ENCODE results near the gene TANGO6.
A peak's percentile ranks its signal among the peaks of the same experiment; 100 is the strongest.
"Not testable (repeated sequence)": the region's sequence is repeated elsewhere in the genome, so short reads cannot be mapped to it uniquely, and the experiment has no call there.

TANGO6 gene

GRCh38 chr16:69114976-69115355 lies 271.6 kb downstream of the TANGO6 start:
- no peak for DNase-seq

DNA sequence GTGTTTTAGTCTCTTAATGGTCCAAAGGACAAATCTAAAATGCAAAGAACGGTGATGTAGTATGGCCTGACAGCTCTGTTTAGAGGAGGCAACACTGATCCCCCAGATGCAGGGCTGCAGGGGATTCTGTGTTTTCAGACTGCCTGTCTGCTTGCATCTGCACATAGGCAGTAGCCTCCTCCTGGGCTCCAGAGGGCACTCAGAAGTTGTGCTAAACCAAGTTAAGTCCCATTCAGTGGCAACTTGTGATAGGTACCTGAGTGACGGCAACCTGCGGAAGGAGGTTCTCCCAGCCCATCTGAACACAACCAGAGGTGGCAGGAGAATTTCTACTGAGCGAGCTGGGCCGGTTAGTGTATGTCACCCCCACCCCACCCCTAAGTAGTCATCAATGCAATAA lies 272.0 kb downstream of the TANGO6 start:
- DNase-seq, result no peak

DNA sequence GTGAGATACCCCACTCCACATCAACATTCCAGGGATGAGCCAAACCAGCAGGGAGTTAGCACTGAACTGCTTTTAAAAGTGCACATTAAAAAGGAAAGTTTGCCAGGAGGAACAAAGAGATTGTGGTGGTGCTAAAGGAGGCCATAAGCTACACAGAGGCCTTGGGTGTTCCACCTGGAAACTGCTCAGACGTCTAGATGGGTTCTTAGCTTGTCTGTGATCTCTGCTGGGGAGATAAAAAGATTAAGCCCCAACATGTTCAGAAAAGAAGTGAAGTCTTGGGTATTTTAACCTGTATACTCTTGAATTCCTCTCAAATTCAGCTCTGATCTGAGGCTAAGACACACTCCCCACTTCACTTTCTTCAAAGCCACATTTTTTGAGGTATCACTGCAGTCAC lies 272.5 kb downstream of the TANGO6 start:
- DNase-seq, result no peak

- DNase-seq, result no peak
Observed at GRCh38 chr16:69116256-69116875, 273.0 kb downstream of the TANGO6 start.

DNA sequence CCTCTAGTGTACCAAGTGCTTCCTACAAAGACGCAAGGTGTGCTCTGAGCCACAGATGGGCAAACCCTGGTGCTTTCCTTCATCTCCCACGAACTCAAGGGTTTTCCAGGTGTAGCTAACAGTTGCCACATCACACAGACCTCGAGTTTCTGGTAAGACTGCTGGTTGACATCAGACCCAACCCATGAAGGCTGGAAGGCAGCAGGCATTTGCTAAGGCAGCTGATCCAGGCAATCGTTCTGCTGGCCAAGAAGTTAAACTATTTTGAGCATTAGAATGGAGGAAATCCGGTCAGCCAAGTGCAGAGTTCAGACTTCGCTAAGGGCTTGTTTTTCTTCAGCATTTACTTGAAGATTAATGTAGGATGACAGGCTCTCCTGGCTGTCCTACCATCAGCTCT lies 273.6 kb downstream of the TANGO6 start:
- DNase-seq, result no peak

GRCh38 chr16:69118468-69118867 lies 275.1 kb downstream of the TANGO6 start:
- DNase-seq, result no peak

GRCh38 chr16:69118994-69119393 lies 275.7 kb downstream of the TANGO6 start:
- DNase-seq, result no peak

DNA sequence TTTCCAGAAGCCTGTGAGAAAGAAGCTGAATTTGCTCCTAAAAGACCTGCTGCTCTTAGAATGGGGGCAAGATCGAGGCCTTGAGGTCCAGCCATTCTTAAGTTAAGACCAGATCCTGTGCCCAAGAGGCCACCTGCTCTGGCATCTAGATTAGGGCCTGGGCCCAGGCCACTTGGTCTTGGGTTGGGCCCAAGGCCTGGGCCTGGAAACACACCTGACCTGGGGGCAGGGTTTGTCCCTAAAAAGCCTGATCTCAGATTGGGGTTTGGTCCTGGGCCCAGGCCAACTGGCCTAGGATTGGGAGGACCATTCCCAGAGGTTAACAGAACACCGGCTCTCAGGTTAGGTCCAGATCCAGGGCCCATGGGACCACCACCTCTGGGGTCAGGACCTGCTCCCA lies 276.2 kb downstream of the TANGO6 start:
- DNase-seq, result no peak

GRCh38 chr16:69120096-69120664 lies 276.8 kb downstream of the TANGO6 start:
- no peak for DNase-seq

GRCh38 chr16:69123910-69124309 lies 280.6 kb downstream of the TANGO6 start:
- DNase-seq, result peak in 17 of 56 donors; percentile 3 to 62 (median 21)

DNA sequence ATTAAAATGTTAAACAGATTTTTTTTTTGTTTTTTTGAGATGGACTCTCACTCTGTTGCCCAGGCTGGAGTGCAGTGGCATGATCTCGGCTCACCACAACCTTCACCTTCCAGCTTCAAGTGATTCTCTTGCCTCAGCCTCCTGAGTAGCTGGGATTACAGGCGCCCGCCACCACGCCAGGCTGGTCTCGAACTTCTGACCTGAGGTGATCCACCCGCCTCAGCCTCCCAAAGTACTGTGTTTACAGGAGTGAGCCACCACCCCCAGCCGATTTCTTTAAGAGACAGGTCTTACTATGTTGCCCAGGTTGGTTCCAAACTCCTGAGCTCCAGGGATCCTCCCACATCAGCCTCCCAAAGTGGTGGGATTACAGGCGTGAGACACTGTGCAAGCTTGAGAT lies 281.1 kb downstream of the TANGO6 start:
- DNase-seq, result not testable (repeated sequence)

GRCh38 chr16:69124961-69125360 lies 281.6 kb downstream of the TANGO6 start:
- DNase-seq, result not testable (repeated sequence)

DNA sequence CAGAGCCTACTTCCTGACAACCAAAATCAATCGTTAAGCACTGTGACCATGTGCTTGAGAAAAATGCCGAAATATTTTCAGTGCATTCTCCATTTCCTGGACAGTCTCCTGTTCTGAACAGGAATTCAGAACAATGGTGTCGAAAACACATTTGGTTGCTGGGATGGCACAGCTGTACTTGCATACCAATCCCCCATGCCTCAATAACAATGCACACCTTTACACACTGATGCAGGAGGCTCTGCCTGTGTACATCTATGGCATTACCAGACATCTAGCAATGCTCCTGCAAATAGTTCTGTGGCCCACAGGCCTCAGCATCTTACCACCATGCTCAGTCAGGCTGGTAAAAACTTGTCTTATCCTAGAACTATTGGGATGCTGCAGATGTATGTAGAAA lies 282.9 kb downstream of the TANGO6 start:
- no peak for DNase-seq

- not testable (repeated sequence) for DNase-seq
Observed at GRCh38 chr16:69126801-69127200, 283.5 kb downstream of the TANGO6 start.

DNA sequence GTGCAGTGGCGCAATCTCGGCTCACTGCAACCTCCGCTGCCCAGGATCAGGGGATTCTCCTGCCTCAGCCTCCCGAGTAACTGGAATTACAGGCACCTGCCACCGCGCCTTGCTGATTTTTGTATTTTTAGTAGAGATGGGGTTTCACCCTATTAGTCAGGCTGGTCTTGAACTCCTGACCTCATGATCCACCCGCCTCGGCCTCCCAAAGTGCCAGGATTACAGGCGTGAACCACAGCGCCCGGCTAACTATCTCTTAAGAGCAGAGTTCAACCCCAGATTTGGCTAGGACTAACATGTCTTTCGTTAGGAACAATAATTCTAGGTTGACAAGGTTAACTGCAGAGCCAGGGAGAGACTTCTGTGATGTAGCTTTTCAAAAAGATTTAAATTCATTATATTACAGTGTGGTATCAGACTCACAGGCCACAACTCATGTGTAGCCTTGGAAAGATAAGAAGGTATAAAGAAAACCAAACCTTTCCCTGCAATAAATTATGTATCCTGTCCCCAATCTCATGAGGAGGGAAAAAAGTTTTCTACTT lies 284.7 kb downstream of the TANGO6 start:
- DNase-seq, result no peak

DNA sequence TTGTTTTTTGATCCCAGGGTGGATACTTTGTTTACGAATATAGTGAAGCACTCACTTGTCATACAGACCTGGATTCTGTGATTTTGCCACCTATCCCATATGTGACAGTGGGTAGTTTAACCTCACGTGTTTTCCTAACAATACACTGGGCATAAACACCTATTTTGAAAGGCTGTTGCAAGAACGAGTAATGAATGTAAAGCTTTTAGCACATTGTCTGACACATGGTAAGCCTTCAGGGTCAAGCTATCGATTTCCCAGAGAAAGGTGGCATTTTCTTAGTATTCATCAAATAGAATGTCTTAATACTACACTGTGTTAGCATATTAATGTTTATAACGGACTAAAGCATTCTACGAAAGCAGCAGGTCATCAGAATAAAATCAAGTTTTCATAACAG lies 287.1 kb downstream of the TANGO6 start:
- no peak for DNase-seq

- peak in 9 of 56 donors; percentile 6 to 40 (median 32) for DNase-seq
Observed at GRCh38 chr16:69131167-69131838, 288.0 kb downstream of the TANGO6 start.

DNA sequence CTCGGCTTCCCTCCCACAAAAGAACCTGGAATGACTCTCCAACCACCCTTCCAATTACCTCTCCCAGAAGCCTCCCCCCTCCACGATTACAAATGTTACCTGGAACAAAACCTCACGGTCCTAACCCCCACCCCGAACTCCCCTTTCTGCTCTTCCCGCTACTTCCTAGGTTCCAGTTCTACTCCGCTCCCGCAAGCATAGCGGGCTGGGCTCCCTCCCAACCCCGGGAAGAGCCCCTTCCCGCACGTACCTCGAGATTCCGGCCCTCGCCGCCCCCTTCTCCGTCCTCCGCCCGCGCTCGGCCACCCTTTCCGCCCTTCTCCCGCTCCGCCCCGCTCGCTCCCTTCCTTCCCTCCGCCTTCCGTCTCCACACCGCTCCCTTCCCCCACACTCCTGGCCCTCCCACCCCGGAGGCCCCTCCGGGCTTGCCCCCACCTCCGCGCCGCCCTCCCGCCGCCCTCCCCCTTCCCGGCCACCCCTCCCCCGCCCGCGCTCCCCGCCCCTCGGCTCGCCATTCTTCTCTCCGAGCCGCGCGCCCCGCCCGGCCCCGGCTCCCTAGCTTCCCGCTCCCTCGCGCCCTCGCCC lies 288.6 kb downstream of the TANGO6 start:
- DNase-seq, result peak in 33 of 56 donors; percentile 22 to 81 (median 69)

DNA sequence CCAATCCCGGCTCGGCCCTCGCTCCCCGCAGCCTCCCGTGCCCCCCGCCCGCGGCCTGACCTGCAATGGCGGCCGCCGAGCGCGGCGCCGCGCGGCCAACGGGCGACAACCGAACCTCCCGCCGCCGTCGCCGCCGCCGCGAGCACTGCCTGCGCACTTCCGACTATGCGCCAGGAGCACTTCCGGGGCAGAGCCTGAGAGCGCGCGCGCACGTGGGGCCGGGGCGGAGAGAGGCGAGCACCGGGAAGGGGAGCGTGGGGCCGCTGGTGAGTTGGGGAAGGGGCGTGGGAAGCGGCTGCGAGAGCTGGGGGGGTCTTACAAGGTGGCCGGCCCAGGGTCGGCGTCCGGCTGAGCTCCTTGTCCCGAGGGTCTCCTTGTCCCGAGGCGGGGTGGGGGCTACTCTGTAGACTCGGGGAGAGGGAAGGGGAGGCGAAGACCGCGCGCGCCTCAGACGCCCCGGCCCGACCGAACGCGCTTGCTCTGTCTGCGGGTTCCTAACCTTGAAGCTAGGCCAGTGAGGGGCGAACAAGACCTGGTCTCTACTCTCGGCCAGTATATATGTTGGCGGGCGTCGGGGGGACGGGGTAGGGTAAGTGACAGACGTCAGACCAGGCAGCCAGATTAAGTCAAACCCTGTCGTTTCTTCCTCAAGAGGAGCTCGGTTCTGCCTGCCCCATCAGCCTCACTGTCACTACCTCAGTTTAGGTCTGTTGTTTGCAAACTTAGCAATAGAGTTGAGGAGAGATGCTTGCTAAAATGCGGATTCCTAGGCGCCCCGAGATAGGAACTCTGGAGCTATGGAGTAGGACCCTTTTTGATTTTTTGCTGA lies 289.3 kb downstream of the TANGO6 start, which contains the start of the genes CHTF8 and UTP4:
TSS of gene CHTF8 (minus strand) at position 165 of the 829 bp plus-strand sequence. CDS start 11,130 bp downstream, outside the sequence.
TSS of gene UTP4 (plus strand) at position 226 of the 829 bp plus-strand sequence. CDS start 811 bp downstream, outside the sequence.
- DNase-seq, result peak in 55 of 56 donors; percentile 17 to 90 (median 76)

DNA sequence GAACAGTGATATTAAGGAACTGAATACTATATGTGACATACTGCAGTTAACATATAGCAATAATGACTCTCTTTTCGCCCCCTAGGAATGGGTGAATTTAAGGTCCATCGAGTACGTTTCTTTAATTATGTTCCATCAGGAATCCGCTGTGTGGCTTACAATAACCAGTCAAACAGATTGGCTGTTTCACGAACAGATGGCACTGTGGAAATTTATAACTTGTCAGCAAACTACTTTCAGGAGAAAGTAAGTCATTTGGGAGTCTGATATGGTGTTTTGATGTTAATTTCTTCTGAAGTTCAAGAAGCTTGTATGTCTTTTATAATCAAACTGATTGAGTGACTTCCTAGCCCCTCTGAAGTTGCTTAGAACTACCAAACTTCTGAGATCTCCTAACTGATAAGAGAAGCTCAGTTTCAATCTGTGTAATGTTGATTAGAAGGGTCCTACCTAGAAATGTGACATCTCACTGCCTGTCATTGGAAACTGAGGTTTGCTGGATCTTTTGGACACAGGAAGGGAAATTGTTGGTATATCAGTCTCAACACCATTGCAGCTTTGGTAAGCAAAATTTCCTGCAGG lies 290.1 kb downstream of the TANGO6 start:
- no peak for DNase-seq

Measured in nucleus accumbens (tissue), 56 donors.